ENCODE data around the gene NT5C1A. TPM values are rescaled to one million over a fixed set of nuclear protein-coding genes. Genes with fewer than 3 reads are reported as not detected.

The NT5C1A gene
- total RNA-seq, 1 experiment from 2014 or later = not detected

- no peak for DNase-seq (ENCODE audit: unreplicated experiment)
- H3K9me3 Mint-ChIP-seq (ENCODE audit: unreplicated experiment) = no peaks in the 10 kb centered on the region
- no peak overlapping the region for H3K4me3 Mint-ChIP-seq (ENCODE audit: unreplicated experiment)
- POLR2A ChIA-PET = no interaction called here
- TF ChIP-seq, protein P1, sequence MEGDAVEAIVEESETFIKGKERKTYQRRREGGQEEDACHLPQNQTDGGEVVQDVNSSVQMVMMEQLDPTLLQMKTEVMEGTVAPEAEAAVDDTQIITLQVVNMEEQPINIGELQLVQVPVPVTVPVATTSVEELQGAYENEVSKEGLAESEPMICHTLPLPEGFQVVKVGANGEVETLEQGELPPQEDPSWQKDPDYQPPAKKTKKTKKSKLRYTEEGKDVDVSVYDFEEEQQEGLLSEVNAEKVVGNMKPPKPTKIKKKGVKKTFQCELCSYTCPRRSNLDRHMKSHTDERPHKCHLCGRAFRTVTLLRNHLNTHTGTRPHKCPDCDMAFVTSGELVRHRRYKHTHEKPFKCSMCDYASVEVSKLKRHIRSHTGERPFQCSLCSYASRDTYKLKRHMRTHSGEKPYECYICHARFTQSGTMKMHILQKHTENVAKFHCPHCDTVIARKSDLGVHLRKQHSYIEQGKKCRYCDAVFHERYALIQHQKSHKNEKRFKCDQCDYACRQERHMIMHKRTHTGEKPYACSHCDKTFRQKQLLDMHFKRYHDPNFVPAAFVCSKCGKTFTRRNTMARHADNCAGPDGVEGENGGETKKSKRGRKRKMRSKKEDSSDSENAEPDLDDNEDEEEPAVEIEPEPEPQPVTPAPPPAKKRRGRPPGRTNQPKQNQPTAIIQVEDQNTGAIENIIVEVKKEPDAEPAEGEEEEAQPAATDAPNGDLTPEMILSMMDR (IDR thresholded peaks at IDR 0.05; ENCODE audit: unreplicated experiment) = no peak
- CTCF ChIA-PET = interaction anchor here (0.5 to 2.3 kb wide), 4 partner anchors 9 to 586 kb away, joined by 3 to 7 read pairs (median 3); no protein-coding TSS in a partner anchor
- H3K4me1 Mint-ChIP-seq (ENCODE audit: insufficient read depth, unreplicated experiment) = peaks cover 9% of the 10 kb centered on the region
- BruUV-seq (replicated peaks) = no TSS peak
- no peaks in the 10 kb centered on the region for H3K36me3 Mint-ChIP-seq (ENCODE audit: insufficient read depth, unreplicated experiment)
- intact Hi-C loops (cut with micrococcal nuclease) = no loop called here
- no peak overlapping the region for H3K27ac Mint-ChIP-seq (ENCODE audit: low read depth, unreplicated experiment)
- no peaks in the 10 kb centered on the region for H3K27me3 Mint-ChIP-seq (ENCODE audit: insufficient read depth, unreplicated experiment)
Observed at GRCh38 chr1:39679821-39680220, 7.9 kb upstream of the NT5C1A start.

DNA sequence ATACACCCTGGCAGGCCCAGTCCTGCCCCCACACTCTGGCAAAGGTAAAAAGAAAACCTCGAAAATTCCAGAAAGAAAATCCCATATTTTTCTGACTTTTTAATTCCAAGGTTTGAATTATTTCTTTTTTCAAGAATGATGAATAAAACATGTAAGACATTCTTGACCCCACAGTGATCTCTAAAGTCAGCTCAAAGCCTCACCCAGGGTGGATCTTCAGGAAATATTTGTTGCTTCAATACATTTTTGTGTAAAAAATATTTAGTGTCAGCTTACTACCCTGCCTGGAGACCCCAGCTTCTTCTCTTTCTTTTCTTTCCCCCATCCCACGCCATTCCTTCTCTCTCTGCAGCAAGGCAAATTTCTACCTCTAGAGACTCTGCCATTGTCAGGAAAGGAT, 7.0 kb upstream of the NT5C1A start:
- Mint-ChIP-seq H3K27me3 (ENCODE audit: insufficient read depth, unreplicated experiment) (no peaks in the 10 kb centered on the region), H3K27ac (ENCODE audit: low read depth, unreplicated experiment) (no peak overlapping the region), H3K4me1 (ENCODE audit: insufficient read depth, unreplicated experiment) (peaks cover 9% of the 10 kb centered on the region), H3K4me3 (ENCODE audit: unreplicated experiment) (no peak overlapping the region), H3K9me3 (ENCODE audit: unreplicated experiment) (no peaks in the 10 kb centered on the region), H3K36me3 (ENCODE audit: insufficient read depth, unreplicated experiment) (no peaks in the 10 kb centered on the region)
- POLR2A ChIA-PET = no interaction called here
- no peak for DNase-seq (ENCODE audit: unreplicated experiment)
- CTCF ChIA-PET = interaction anchor here (0.6 kb wide), 1 partner anchor 431 kb away, joined by 3 read pairs; no protein-coding TSS in a partner anchor
- TF ChIP-seq, protein P1 (IDR thresholded peaks at IDR 0.05; ENCODE audit: unreplicated experiment) = no peak
- intact Hi-C loops (cut with micrococcal nuclease) = no loop called here
- no TSS peak for BruUV-seq (replicated peaks)

DNA sequence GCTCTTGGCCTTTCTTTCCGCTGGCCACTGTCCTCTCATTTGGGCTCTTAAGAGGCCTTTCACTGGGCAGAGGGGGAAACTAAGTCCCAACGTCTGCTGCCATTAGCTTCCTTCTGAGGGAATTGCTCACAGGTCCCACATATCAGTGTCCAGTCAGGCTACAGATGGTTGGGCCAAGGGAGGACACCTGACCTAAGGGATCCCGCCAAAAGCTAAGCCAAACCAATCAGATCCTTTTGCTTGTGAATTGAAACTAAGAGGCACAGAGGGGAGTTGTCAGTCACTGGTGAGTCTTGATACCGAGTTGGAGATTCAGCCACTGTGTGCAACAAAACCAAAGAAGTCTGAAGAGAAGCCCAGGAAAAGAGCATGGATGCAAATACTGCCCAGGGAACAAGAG, 5.7 kb upstream of the NT5C1A start:
- no peaks in the 10 kb centered on the region for H3K9me3 Mint-ChIP-seq (ENCODE audit: unreplicated experiment)
- TF ChIP-seq, protein P1 (IDR thresholded peaks at IDR 0.05; ENCODE audit: unreplicated experiment) = no peak
- ChIA-PET POLR2A (no interaction called here), CTCF (interaction anchor here (0.6 kb wide), 1 partner anchor 42 kb away, joined by 3 read pairs; no protein-coding TSS in a partner anchor)
- no peak overlapping the region for H3K4me3 Mint-ChIP-seq (ENCODE audit: unreplicated experiment)
- no peak overlapping the region for H3K27ac Mint-ChIP-seq (ENCODE audit: low read depth, unreplicated experiment)
- H3K36me3 Mint-ChIP-seq (ENCODE audit: insufficient read depth, unreplicated experiment) = no peaks in the 10 kb centered on the region
- no TSS peak for BruUV-seq (replicated peaks)
- intact Hi-C loops (cut with micrococcal nuclease) = no loop called here
- no peak for DNase-seq (ENCODE audit: unreplicated experiment)
- peaks cover 9% of the 10 kb centered on the region for H3K4me1 Mint-ChIP-seq (ENCODE audit: insufficient read depth, unreplicated experiment)
- H3K27me3 Mint-ChIP-seq (ENCODE audit: insufficient read depth, unreplicated experiment) = no peaks in the 10 kb centered on the region

- Mint-ChIP-seq H3K9me3 (ENCODE audit: unreplicated experiment) (no peaks in the 10 kb centered on the region), H3K27me3 (ENCODE audit: insufficient read depth, unreplicated experiment) (no peaks in the 10 kb centered on the region), H3K27ac (ENCODE audit: low read depth, unreplicated experiment) (no peak overlapping the region), H3K36me3 (ENCODE audit: insufficient read depth, unreplicated experiment) (no peaks in the 10 kb centered on the region), H3K4me3 (ENCODE audit: unreplicated experiment) (no peak overlapping the region), H3K4me1 (ENCODE audit: insufficient read depth, unreplicated experiment) (peaks cover 9% of the 10 kb centered on the region)
- intact Hi-C loops (cut with micrococcal nuclease) = no loop called here
- no TSS peak for BruUV-seq (replicated peaks)
- ChIA-PET CTCF (interaction anchor here (0.6 kb wide), 1 partner anchor 43 kb away, joined by 4 read pairs; no protein-coding TSS in a partner anchor), POLR2A (no interaction called here)
- DNase-seq (ENCODE audit: unreplicated experiment) = peak; percentile 85
- TF ChIP-seq, protein P1 (IDR thresholded peaks at IDR 0.05; ENCODE audit: unreplicated experiment) = no peak
Observed at GRCh38 chr1:39676948-39677548, 5.1 kb upstream of the NT5C1A start.
